ENCODE measurements around the gene MFSD6.
"Not testable (repeated sequence)": the region's sequence is repeated elsewhere in the genome, so short reads cannot be mapped to it uniquely, and the experiment has no call there.

The MFSD6 gene

GRCh38 chr2:190505696-190506095 lies 97.5 kb downstream of the MFSD6 start:
- DNase-seq, result peak in 1 of 3 experiments; percentile 45

- peak; percentile 8 to 95 (median 75) for DNase-seq
Measured at GRCh38 chr2:190506666-190507065, 98.5 kb downstream of the MFSD6 start.

GRCh38 chr2:190507135-190507534 lies 99.0 kb downstream of the MFSD6 start:
- DNase-seq, result peak in 2 of 3 experiments; percentile 66 to 92

- DNase-seq, result not testable (repeated sequence)
Measured at GRCh38 chr2:190509895-190510294, 101.7 kb downstream of the MFSD6 start.

GRCh38 chr2:190511104-190511503 lies 102.9 kb downstream of the MFSD6 start:
- DNase-seq, result peak; percentile 3 to 74 (median 28)

GRCh38 chr2:190512539-190513095 lies 104.5 kb downstream of the MFSD6 start:
- DNase-seq, result no peak

GRCh38 chr2:190513877-190514276 lies 105.7 kb downstream of the MFSD6 start:
- no peak for DNase-seq

GRCh38 chr2:190514676-190515075 lies 106.5 kb downstream of the MFSD6 start:
- no peak for DNase-seq

- no peak for DNase-seq
Measured at GRCh38 chr2:190515687-190516086, 107.5 kb downstream of the MFSD6 start.

- peak in 1 of 3 experiments; percentile 46 for DNase-seq
Measured at GRCh38 chr2:190517468-190517867, 109.3 kb downstream of the MFSD6 start.

GRCh38 chr2:190519975-190520767 lies 112.0 kb downstream of the MFSD6 start:
- DNase-seq, result no peak

- no peak for DNase-seq
Measured at GRCh38 chr2:190524928-190525327, 116.8 kb downstream of the MFSD6 start.

- no peak for DNase-seq
Measured at GRCh38 chr2:190526105-190526750, 118.1 kb downstream of the MFSD6 start.

GRCh38 chr2:190527214-190527613 lies 119.1 kb downstream of the MFSD6 start:
- DNase-seq, result no peak

GRCh38 chr2:190527918-190528317 lies 119.8 kb downstream of the MFSD6 start:
- DNase-seq, result no peak

- DNase-seq, result no peak
Measured at GRCh38 chr2:190528521-190529001, 120.4 kb downstream of the MFSD6 start.

- no peak for DNase-seq
Measured at GRCh38 chr2:190529486-190530247, 121.5 kb downstream of the MFSD6 start.

- no peak for DNase-seq
Measured at GRCh38 chr2:190530248-190530900, 122.2 kb downstream of the MFSD6 start.

- no peak for DNase-seq
Measured at GRCh38 chr2:190532581-190532980, 124.4 kb downstream of the MFSD6 start.

GRCh38 chr2:190533175-190533967 lies 125.2 kb downstream of the MFSD6 start:
- DNase-seq, result peak in 1 of 3 experiments; percentile 47

- peak in 1 of 3 experiments; percentile 69 for DNase-seq
Measured at GRCh38 chr2:190533968-190534309, 125.8 kb downstream of the MFSD6 start.
